Measurements from ENCODE around the gene SNX7.

The SNX7 gene

GRCh38 chr1:98737835-98738234 is 76.3 kb downstream of the SNX7 start:
- CTCF ChIA-PET = interaction anchor here (1.0 to 2.7 kb wide), 2 partner anchors 12 to 56 kb away, joined by 3 to 9 read pairs; no protein-coding TSS in a partner anchor
- no peak for DNase-seq (ENCODE audit: low read depth, low spot score)
- TF ChIP-seq CTCF (IDR thresholded peaks at IDR 0.05; ENCODE audit: insufficient read depth, low read length, missing control alignments) = no peak

GRCh38 chr1:98739762-98740161 is 78.2 kb downstream of the SNX7 start:
- no peak for DNase-seq (ENCODE audit: low read depth, low spot score)
- CTCF ChIA-PET = no interaction called here
- TF ChIP-seq CTCF (IDR thresholded peaks at IDR 0.05; ENCODE audit: insufficient read depth, low read length, missing control alignments) = no peak
- H3K4me3 ChIP-seq (ENCODE audit: low read depth, low read length) = no peak overlapping the region
- POLR2A ChIA-PET = no interaction called here

More at GRCh38 chr1:98737835-98738234, 76.3 kb downstream of the SNX7 start:
- H3K4me3 ChIP-seq (ENCODE audit: low read depth, low read length) = no peak overlapping the region
- POLR2A ChIA-PET = interaction anchor here (0.7 kb wide), 1 partner anchor 17 kb away, joined by 3 read pairs; no protein-coding TSS in a partner anchor

- no peak for DNase-seq (ENCODE audit: low read depth, low spot score)
- ChIA-PET POLR2A (no interaction called here), CTCF (interaction anchor here (1.2 to 1.6 kb wide), 2 partner anchors 8 to 10 kb away, joined by 6 to 7 read pairs; no protein-coding TSS in a partner anchor)
- no peak overlapping the region for H3K4me3 ChIP-seq (ENCODE audit: low read depth, low read length)
- TF ChIP-seq CTCF (IDR thresholded peaks at IDR 0.05; ENCODE audit: insufficient read depth, low read length, missing control alignments) = no peak
Measured at GRCh38 chr1:98741164-98741563, 79.6 kb downstream of the SNX7 start.

- no peak for DNase-seq (ENCODE audit: low read depth, low spot score)
- CTCF ChIA-PET = interaction anchor here (0.9 to 3.0 kb wide), 21 partner anchors 9 to 989 kb away, joined by 3 to 12 read pairs (median 5); partner anchors contain the start of gene SNX7
- POLR2A ChIA-PET = no interaction called here
- H3K4me3 ChIP-seq (ENCODE audit: low read depth, low read length) = no peak overlapping the region
- peak; percentile 30 for TF ChIP-seq CTCF (IDR thresholded peaks at IDR 0.05; ENCODE audit: insufficient read depth, low read length, missing control alignments)
Measured at GRCh38 chr1:98749152-98749756, 87.7 kb downstream of the SNX7 start.

GRCh38 chr1:98754176-98754575 is 92.7 kb downstream of the SNX7 start:
- CTCF ChIA-PET = no interaction called here
- H3K4me3 ChIP-seq (ENCODE audit: low read depth, low read length) = no peak overlapping the region
- POLR2A ChIA-PET = no interaction called here
- DNase-seq (ENCODE audit: low read depth, low spot score) = no peak
- TF ChIP-seq CTCF (IDR thresholded peaks at IDR 0.05; ENCODE audit: insufficient read depth, low read length, missing control alignments) = no peak

GRCh38 chr1:98761219-98761865 is 99.8 kb downstream of the SNX7 start:
- no peak for TF ChIP-seq CTCF (IDR thresholded peaks at IDR 0.05; ENCODE audit: insufficient read depth, low read length, missing control alignments)
- H3K4me3 ChIP-seq (ENCODE audit: low read depth, low read length) = no peak overlapping the region
- ChIA-PET CTCF (interaction anchor here (1.0 to 2.7 kb wide), 4 partner anchors 10 to 33 kb away, joined by 3 to 12 read pairs (median 7); no protein-coding TSS in a partner anchor), POLR2A (no interaction called here)
- no peak for DNase-seq (ENCODE audit: low read depth, low spot score)
